ENCODE results near the gene COL15A1.

DNA sequence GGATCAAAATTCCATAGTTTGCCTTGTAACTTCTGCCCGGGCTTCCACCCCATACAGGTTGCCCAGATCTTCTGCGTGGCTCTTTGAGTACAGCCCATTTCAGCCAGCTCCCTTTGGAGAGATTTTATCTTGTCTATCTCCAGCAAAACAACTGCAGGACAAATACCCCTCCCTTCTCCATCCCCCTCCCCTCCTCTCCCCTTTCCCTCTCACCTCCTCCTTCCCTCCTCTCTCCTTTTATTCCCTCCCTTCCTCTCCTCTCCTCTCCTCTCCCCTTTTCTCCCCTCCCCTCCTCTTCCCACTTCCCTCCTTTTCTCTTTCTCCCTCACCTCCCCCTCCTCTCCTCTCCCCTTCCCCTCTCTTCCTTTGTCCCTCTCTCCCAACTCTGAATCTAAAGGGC, 58.2 kb downstream of the COL15A1 start:
- TF ChIP-seq POLR2A (IDR thresholded peaks at IDR 0.05), result no peak
- TF ChIP-seq, protein P1, sequence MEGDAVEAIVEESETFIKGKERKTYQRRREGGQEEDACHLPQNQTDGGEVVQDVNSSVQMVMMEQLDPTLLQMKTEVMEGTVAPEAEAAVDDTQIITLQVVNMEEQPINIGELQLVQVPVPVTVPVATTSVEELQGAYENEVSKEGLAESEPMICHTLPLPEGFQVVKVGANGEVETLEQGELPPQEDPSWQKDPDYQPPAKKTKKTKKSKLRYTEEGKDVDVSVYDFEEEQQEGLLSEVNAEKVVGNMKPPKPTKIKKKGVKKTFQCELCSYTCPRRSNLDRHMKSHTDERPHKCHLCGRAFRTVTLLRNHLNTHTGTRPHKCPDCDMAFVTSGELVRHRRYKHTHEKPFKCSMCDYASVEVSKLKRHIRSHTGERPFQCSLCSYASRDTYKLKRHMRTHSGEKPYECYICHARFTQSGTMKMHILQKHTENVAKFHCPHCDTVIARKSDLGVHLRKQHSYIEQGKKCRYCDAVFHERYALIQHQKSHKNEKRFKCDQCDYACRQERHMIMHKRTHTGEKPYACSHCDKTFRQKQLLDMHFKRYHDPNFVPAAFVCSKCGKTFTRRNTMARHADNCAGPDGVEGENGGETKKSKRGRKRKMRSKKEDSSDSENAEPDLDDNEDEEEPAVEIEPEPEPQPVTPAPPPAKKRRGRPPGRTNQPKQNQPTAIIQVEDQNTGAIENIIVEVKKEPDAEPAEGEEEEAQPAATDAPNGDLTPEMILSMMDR (IDR thresholded peaks at IDR 0.05), result no peak

All from transverse colon (tissue), 3 donors.